H1 (cell line): ENCODE results near the gene ADAMTS9. TPM values are rescaled to one million over a fixed set of nuclear protein-coding genes. Genes with fewer than 3 reads are reported as not detected.

ENCODE experiments used
- ATF3 ChIP-seq: IDR thresholded peaks from 2 replicates; pipeline ENCODE4 v1.6.1; 2011; ENCODE audit warnings: low read depth, mild to moderate bottlenecking, low read length; ENCODE audit not compliant: insufficient read depth
- BACH1 ChIP-seq: IDR thresholded peaks from 2 replicates; pipeline ENCODE4 v1.6.1; 2012; ENCODE audit warnings: low read length, improper control_type of control experiment
- BRCA1 ChIP-seq: IDR thresholded peaks from 2 replicates; pipeline ENCODE4 v1.6.1; 2012; ENCODE audit warnings: low read depth, low read length, improper control_type of control experiment
- CHD1 ChIP-seq: IDR thresholded peaks from 2 replicates; pipeline ENCODE4 v1.6.1; 2012; ENCODE audit warnings: low read depth, low read length, improper control_type of control experiment
- CHD7 ChIP-seq: fragments of 300-600 bp; sonication (generic); IDR thresholded peaks from 2 replicates; pipeline ENCODE4 v1.7.1; 2012; ENCODE audit warnings: low read length, moderate library complexity, mild to moderate bottlenecking, inconsistent platforms; ENCODE audit not compliant: insufficient replicate concordance
- FOSL1 ChIP-seq: IDR thresholded peaks from 2 replicates; pipeline ENCODE4 v1.6.1; 2011; ENCODE audit warnings: mild to moderate bottlenecking, low read depth, low read length, moderate library complexity; ENCODE audit not compliant: insufficient read depth
- KDM5A ChIP-seq: fragments of 200-600 bp; IDR thresholded peaks from 2 replicates; pipeline ENCODE4 v1.7.1; 2012; ENCODE audit warnings: mild to moderate bottlenecking, low read length, inconsistent platforms, mixed read lengths
- SAP30 ChIP-seq: fragments of 300-600 bp; sonication (generic); IDR thresholded peaks from 2 replicates; pipeline ENCODE4 v1.7.1; 2012; ENCODE audit warnings: low read length, moderate library complexity, mild to moderate bottlenecking, inconsistent platforms; ENCODE audit not compliant: insufficient read depth, insufficient replicate concordance
- polyA plus RNA-seq, 7 experiments: library from polyadenylated mRNA; depleted of rRNA in 3 of 7; stranded (reverse) in 5 of 7; unstranded in 2 of 7; fragments of >200 nt in 5 of 7; fragments of 200-250 nt in 2 of 7; gene quantifications; 1 replicate in 5 of 7; 2 replicates in 1 of 7; 4 replicates in 1 of 7; pipeline versions ENCODE4 v1.2.1 to v1.2.3, GENCODE V29; 2011 to 2013; ENCODE audit warnings: missing spikeins in 2 of 7, mixed read lengths in 2 of 7
- total RNA-seq: library from RNA; stranded (reverse); fragmentation: NEBNext Ultra II Directional; extraction: Animal tissue kit (Norgen Biotek cat#: 25700); gene quantifications from 2 replicates; pipeline ENCODE4 v1.2.1, GENCODE V29; 2021
- TF ChIP-seq, protein P1 (sequence below): IDR thresholded peaks from 2 replicates; pipeline ENCODE4 v1.6.1; 2012; ENCODE audit warnings: low read length, inconsistent platforms

Gene ADAMTS9
- total and polyA plus RNA-seq, 2 of the 8 experiments (the other 6 are each of a cell fraction or from before 2014, with no cell fraction given) = 0.20 to 0.41 TPM

DNA sequence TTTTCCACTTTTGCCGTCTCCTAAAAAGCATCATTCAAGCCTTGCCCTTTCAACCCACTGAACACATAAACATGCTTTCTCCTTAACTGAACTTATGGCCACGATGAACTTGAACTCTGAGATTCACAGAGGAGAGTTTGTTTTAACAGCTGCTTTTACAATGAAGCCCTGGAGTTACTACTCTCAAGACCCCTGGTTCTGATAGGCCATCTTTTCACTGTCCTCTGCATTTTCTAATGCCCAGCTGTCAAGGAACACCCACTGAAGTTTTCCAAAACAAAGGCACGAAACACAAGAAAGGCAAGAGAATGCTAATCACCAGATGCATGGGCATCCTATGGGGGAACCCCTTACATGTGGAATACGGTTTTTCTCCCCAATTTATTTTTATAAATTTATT lies 100.8 kb downstream of the ADAMTS9 start (continued):
- TF ChIP-seq CHD7 (no peak), BACH1 (no peak), BRCA1 (no peak), FOSL1 (no peak), SAP30 (no peak), ATF3 (no peak), KDM5A (no peak), CHD1 (no peak)
- TF ChIP-seq, protein P1, sequence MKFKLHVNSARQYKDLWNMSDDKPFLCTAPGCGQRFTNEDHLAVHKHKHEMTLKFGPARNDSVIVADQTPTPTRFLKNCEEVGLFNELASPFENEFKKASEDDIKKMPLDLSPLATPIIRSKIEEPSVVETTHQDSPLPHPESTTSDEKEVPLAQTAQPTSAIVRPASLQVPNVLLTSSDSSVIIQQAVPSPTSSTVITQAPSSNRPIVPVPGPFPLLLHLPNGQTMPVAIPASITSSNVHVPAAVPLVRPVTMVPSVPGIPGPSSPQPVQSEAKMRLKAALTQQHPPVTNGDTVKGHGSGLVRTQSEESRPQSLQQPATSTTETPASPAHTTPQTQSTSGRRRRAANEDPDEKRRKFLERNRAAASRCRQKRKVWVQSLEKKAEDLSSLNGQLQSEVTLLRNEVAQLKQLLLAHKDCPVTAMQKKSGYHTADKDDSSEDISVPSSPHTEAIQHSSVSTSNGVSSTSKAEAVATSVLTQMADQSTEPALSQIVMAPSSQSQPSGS = no peak
